Measurements from ENCODE around the gene TOPAZ1. TPM values are rescaled to one million over a fixed set of nuclear protein-coding genes. Genes with fewer than 3 reads are reported as not detected.

TOPAZ1 gene
- total and polyA plus RNA-seq, 2 of the 13 experiments (the other 11 are each of a cell fraction or from before 2014, with no cell fraction given): not detected

- intact Hi-C loops (cut with micrococcal nuclease; ENCODE audit: unreplicated experiment): no loop called here
- CTCF ChIA-PET (ENCODE audit: low intra/inter-chr PET ratio, low total read pairs): no interaction called here
- Histone ChIP-seq H3K9me3 (ENCODE audit: low read length) (no peaks in the 10 kb centered on the region), H4K20me1 (ENCODE audit: insufficient read depth, low read length) (no peaks in the 10 kb centered on the region), H2AFZ (ENCODE audit: low read length) (no peak overlapping the region), H3K79me2 (ENCODE audit: insufficient read depth, low read length) (no peaks in the 10 kb centered on the region), H3K4me1 (ENCODE audit: insufficient read depth, low read length) (no peaks in the 10 kb centered on the region), H3K9ac (ENCODE audit: insufficient read depth, low read depth, low read length) (no peak overlapping the region), H3K4me3 (replicated peaks in 1 of 3; ENCODE audit: insufficient read depth in 1 of 3, low read depth in 2 of 3, low read length in 3 of 3) (no peak overlapping the region), H3K36me3 (replicated peaks in 1 of 2; ENCODE audit: control insufficient read depth in 1 of 2, insufficient read depth in 2 of 2, low read length in 2 of 2) (no peaks in the 10 kb centered on the region), H3K27ac (ENCODE audit: extremely low read length, insufficient read depth, low read length) (no peak overlapping the region), H3K4me2 (ENCODE audit: low read depth, low read length) (no peak overlapping the region), H3K27me3 (ENCODE audit: control insufficient read depth in 1 of 2, insufficient read depth in 2 of 2, low read length in 2 of 2) (peaks cover 0 to 1% of the 10 kb centered on the region in 2 experiments; a peak in 2 of 5 replicates)
- DNase-seq (ENCODE audit: low spot score) (no peak), ATAC-seq (no peak), FAIRE-seq (no peak)
- POLR2A ChIA-PET: no interaction called here
- in situ Hi-C loops (cut with HindIII; ENCODE audit: extremely low pct_ligation_motif_present, low pct_unique_long_range_greater_than_20kb): no loop called here
- no TSS peak for BruUV-seq (replicated peaks)
- TF ChIP-seq RBAK (CRISPR knock-in tag; IDR thresholded peaks at IDR 0.05): no peak
- no peak for TF ChIP-seq ZNF614 (CRISPR knock-in tag; IDR thresholded peaks at IDR 0.05; ENCODE audit: borderline replicate concordance)
- no peak for TF ChIP-seq ZNF605 (CRISPR knock-in tag; IDR thresholded peaks at IDR 0.05)
- no peak for TF ChIP-seq GATAD2A (CRISPR knock-in tag; IDR thresholded peaks at IDR 0.05)
- no peak for TF ChIP-seq ZNF34 (CRISPR knock-in tag; IDR thresholded peaks at IDR 0.05; ENCODE audit: borderline replicate concordance)
- no peak for TF ChIP-seq PPARG (CRISPR knock-in tag; conservative IDR thresholded peaks at IDR 0.05)
- no peak for TF ChIP-seq ARID3A (IDR thresholded peaks at IDR 0.05; ENCODE audit: low read depth, low read length)
- TF ChIP-seq ZNF768 (CRISPR knock-in tag; IDR thresholded peaks at IDR 0.05): no peak
- no peak for TF ChIP-seq NFE2L1 (CRISPR knock-in tag; IDR thresholded peaks at IDR 0.05; ENCODE audit: borderline replicate concordance)
- no peak for TF ChIP-seq NFYC (CRISPR knock-in tag; IDR thresholded peaks at IDR 0.05)
- no peak for TF ChIP-seq ZNF672 (CRISPR knock-in tag; IDR thresholded peaks at IDR 0.05)
- TF ChIP-seq MIXL1 (CRISPR knock-in tag; IDR thresholded peaks at IDR 0.05): no peak
- no peak for TF ChIP-seq SRY (CRISPR knock-in tag; IDR thresholded peaks at IDR 0.05)
- TF ChIP-seq YY1 (IDR thresholded peaks at IDR 0.05; ENCODE audit: insufficient read depth, insufficient replicate concordance, low read depth, low read length): no peak
- TF ChIP-seq ZNF24 (IDR thresholded peaks at IDR 0.05): no peak
- no peak for TF ChIP-seq AHDC1 (CRISPR knock-in tag; IDR thresholded peaks at IDR 0.05; ENCODE audit: borderline replicate concordance)
- no peak for TF ChIP-seq SRSF9 (IDR thresholded peaks at IDR 0.05; ENCODE audit: borderline replicate concordance, insufficient read depth, low read depth, low read length, poor library complexity, severe bottlenecking)
- WGBS (ENCODE audit: low lambda C conversion rate): 7% methylated on average over 3 of the region's 3 CpGs
Observed at GRCh38 chr3:44222337-44222736, 19.3 kb upstream of the TOPAZ1 start.

Data from HepG2 (cell line).